SU-DHL-6 (cell line): ENCODE data around the gene ASH1L.

ENCODE experiments used
- H2AFZ ChIP-seq: fragments of 200-600 bp; sonication (generic); 2 replicates; pipeline ENCODE4 v1.6.1; 2014; ENCODE audit warnings: low read depth, mild to moderate bottlenecking, moderate library complexity, mixed read lengths, antibody characterized with exemption, low read length; ENCODE audit not compliant: severe bottlenecking
- H3F3A ChIP-seq: fragments of 200-600 bp; shearing (Covaris generic); 2 replicates; pipeline ENCODE4 v1.6.0; 2016; ENCODE audit warnings: antibody characterized with exemption, mild to moderate bottlenecking; ENCODE audit not compliant: insufficient read depth
- H3K27ac ChIP-seq: fragments of 200-600 bp; sonication (generic); 2 replicates; pipeline ENCODE4 v1.5.1; 2016; ENCODE audit warnings: low read depth, mild to moderate bottlenecking, low read length, moderate library complexity, mixed read lengths
- H3K27me3 ChIP-seq: fragments of 200-600 bp; sonication (generic), shearing (Covaris generic); 2 replicates; pipeline ENCODE4 v1.6.0; 2014; ENCODE audit warnings: mild to moderate bottlenecking, low read length
- H3K36me3 ChIP-seq: fragments of 200-600 bp; sonication (generic); 2 replicates; pipeline ENCODE4 v1.6.1; 2014; ENCODE audit warnings: mild to moderate bottlenecking, low read length, mixed read lengths
- H3K4me2 ChIP-seq: fragments of 300-600, 200-600 bp; shearing (Covaris generic), sonication (generic); 2 replicates; pipeline ENCODE4 v1.6.0; 2014; ENCODE audit warnings: low read length, low read depth, mild to moderate bottlenecking; ENCODE audit not compliant: poor library complexity, severe bottlenecking
- H3K4me3 ChIP-seq: fragments of 200-600 bp; sonication (generic); 2 replicates; pipeline ENCODE4 v1.5.1; 2014; ENCODE audit warnings: antibody characterized with exemption, low read length, mild to moderate bottlenecking, mixed read lengths; ENCODE audit not compliant: insufficient read depth, poor library complexity, severe bottlenecking
- H3K79me2 ChIP-seq: fragments of 200-600 bp; sonication (generic); 2 replicates; pipeline ENCODE4 v1.6.1; 2014; ENCODE audit warnings: mild to moderate bottlenecking, low read length, moderate library complexity; ENCODE audit not compliant: insufficient read depth
- H3K9ac ChIP-seq: fragments of 200-600 bp; sonication (generic); 2 replicates; pipeline ENCODE4 v1.7.0; 2014; ENCODE audit warnings: mild to moderate bottlenecking, low read length
- H3K9me2 ChIP-seq: fragments of 200-600 bp; sonication (generic); replicated peaks from 2 replicates; pipeline ENCODE4 v1.6.1; 2014; ENCODE audit warnings: low read length; ENCODE audit not compliant: insufficient read depth
- H3K9me3 ChIP-seq: fragments of 200-600 bp; sonication (generic); 2 replicates; pipeline ENCODE4 v1.6.1; 2014; ENCODE audit warnings: low read length, mixed read lengths; ENCODE audit not compliant: insufficient read depth
- H4K20me1 ChIP-seq: fragments of 200-600 bp; sonication (generic); 2 replicates; pipeline ENCODE4 v1.6.1; 2014; ENCODE audit warnings: low read depth, mild to moderate bottlenecking, antibody characterized with exemption, low read length, moderate library complexity, mixed read lengths
- CTCF ChIP-seq: fragments of 200-600 bp; sonication (generic); IDR thresholded peaks from one replicate; pipeline ENCODE4 v1.5.1; 2017; ENCODE audit warnings: antibody characterized with exemption, mild to moderate bottlenecking, low read length, moderate library complexity; ENCODE audit not compliant: insufficient read depth, poor library complexity, severe bottlenecking
- EZH2phosphoT487 ChIP-seq: fragments of 200-600 bp; sonication (generic), shearing (Covaris generic); conservative IDR thresholded peaks from 2 replicates; pipeline ENCODE4 v1.6.1; 2018; ENCODE audit warnings: mild to moderate bottlenecking, antibody characterized with exemption, low read length, moderate library complexity, mixed read lengths

Gene ASH1L

GRCh38 chr1:155307247-155307740 lies 255.3 kb downstream of the ASH1L start:
- Histone ChIP-seq H3F3A (peaks cover 13% of the 10 kb centered on the region), H3K9ac (peak overlapping the region; percentile 98), H3K4me2 (peak overlapping the region; percentile 58), H3K27ac (peak overlapping the region; percentile 89), H3K4me3 (no peak overlapping the region), H2AFZ (no peak overlapping the region), H3K9me3 (no peaks in the 10 kb centered on the region), H3K27me3 (no peaks in the 10 kb centered on the region), H3K79me2 (peaks cover 34% of the 10 kb centered on the region), H4K20me1 (0 out of 2 replicates have a peak, but pooled peaks cover 4% of the 10 kb centered on the region), H3K9me2 (no peaks in the 10 kb centered on the region), H3K36me3 (peaks cover 8% of the 10 kb centered on the region; the same call in 1 of the 2 replicates)
- no peak for TF ChIP-seq EZH2phosphoT487
- TF ChIP-seq CTCF: peak; percentile 42

DNA sequence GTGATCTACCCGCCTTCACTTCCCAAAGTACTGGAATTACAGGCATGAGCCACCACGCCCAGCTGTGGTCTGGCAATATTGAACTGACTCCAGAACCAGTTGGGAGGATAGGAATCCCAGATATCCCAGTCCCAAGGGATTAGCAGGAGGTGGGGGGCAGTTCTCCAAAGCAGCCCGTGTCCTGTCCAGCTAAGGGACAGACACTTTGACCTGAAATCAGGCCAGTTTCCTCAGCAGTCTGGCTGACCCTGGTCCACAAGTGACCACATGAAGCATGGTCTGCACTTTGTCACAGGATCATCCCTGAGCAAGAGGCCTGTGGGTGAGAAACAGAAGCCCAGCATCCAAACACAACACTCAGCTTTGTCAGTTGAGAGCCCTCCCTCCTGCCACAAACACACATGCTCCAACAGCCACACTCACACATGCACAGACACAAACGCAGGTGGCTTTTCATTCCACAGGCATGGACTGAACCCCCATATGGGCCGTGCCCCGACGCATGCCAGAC lies 256.7 kb downstream of the ASH1L start:
- Histone ChIP-seq H3K36me3 (0 out of 2 replicates have a peak, but pooled peaks cover 5% of the 10 kb centered on the region), H3K4me2 (no peak overlapping the region), H3K9me2 (no peaks in the 10 kb centered on the region), H3K27me3 (no peaks in the 10 kb centered on the region), H4K20me1 (no peaks in the 10 kb centered on the region), H3K9ac (no peak overlapping the region), H3K9me3 (no peaks in the 10 kb centered on the region), H3F3A (peaks cover 13% of the 10 kb centered on the region), H3K4me3 (no peak overlapping the region), H3K79me2 (peaks cover 23% of the 10 kb centered on the region), H2AFZ (no peak overlapping the region), H3K27ac (no peak overlapping the region)
- no peak for TF ChIP-seq EZH2phosphoT487
- no peak for TF ChIP-seq CTCF

- peaks cover 10% of the 10 kb centered on the region for H3K79me2 ChIP-seq
- TF ChIP-seq EZH2phosphoT487 (no peak), CTCF (no peak)
- H3K36me3 ChIP-seq: no peaks in the 10 kb centered on the region
- H3K27me3 ChIP-seq: no peaks in the 10 kb centered on the region
- no peak overlapping the region for H3K4me3 ChIP-seq
- H4K20me1 ChIP-seq: no peaks in the 10 kb centered on the region
- H3K9me2 ChIP-seq: no peaks in the 10 kb centered on the region
- no peak overlapping the region for H3K9ac ChIP-seq
- H3K9me3 ChIP-seq: no peaks in the 10 kb centered on the region
- no peak overlapping the region for H3K27ac ChIP-seq
- no peak overlapping the region for H2AFZ ChIP-seq
- H3K4me2 ChIP-seq: no peak overlapping the region
- peaks cover 13% of the 10 kb centered on the region for H3F3A ChIP-seq
These were observed 258.0 kb downstream of the ASH1L start for GRCh38 chr1:155304558-155305063.
